ENCODE measurements around the gene KRTAP10-3.

Gene KRTAP10-3

DNA sequence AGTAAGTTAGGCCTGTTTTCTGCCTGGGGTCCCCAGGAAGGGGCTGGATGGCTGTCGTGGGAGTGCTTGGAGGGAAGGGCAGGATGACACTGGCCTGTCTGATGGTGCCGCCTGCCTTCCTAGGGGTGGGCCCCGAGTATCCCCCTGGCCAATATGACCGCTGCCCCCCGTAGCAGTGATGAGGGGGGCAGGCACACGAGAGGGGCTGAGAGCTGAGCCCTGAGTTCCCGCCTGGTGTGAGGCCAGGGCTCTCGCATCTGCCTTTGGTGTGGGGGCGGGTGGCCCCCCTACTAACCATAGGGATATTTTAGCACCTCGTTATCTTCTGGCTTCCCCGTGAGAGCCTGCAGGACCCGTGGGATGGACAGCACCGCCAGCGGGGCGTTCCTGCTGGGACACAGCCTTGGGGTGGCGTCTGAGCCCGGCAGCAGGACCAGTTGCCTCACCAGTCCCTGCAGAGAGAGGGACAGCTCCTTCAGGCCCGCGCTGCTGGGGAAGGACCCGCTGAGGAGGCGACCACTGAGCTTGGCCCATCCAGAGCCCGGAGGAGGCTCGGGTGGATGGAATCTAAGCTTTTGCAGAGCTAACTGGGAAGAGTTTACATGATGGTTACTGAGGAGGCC, 29.0 kb downstream of the KRTAP10-3 start:
- intact Hi-C loops (cut with DNase I; ENCODE audit: low total_unique reads) = no loop called here
- Histone ChIP-seq H3K36me3 (no peaks in the 10 kb centered on the region), H3K4me1 (no peaks in the 10 kb centered on the region), H3K27me3 (peaks cover 0 to 28% of the 10 kb centered on the region in 2 donors), H3K27ac (no peak overlapping the region), H3K4me3 (no peak overlapping the region), H3K9me3 (no peaks in the 10 kb centered on the region)
- peak; percentile 2 to 57 for DNase-seq
- TF ChIP-seq, protein P1, sequence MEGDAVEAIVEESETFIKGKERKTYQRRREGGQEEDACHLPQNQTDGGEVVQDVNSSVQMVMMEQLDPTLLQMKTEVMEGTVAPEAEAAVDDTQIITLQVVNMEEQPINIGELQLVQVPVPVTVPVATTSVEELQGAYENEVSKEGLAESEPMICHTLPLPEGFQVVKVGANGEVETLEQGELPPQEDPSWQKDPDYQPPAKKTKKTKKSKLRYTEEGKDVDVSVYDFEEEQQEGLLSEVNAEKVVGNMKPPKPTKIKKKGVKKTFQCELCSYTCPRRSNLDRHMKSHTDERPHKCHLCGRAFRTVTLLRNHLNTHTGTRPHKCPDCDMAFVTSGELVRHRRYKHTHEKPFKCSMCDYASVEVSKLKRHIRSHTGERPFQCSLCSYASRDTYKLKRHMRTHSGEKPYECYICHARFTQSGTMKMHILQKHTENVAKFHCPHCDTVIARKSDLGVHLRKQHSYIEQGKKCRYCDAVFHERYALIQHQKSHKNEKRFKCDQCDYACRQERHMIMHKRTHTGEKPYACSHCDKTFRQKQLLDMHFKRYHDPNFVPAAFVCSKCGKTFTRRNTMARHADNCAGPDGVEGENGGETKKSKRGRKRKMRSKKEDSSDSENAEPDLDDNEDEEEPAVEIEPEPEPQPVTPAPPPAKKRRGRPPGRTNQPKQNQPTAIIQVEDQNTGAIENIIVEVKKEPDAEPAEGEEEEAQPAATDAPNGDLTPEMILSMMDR (IDR thresholded peaks at IDR 0.05) = no peak

DNA sequence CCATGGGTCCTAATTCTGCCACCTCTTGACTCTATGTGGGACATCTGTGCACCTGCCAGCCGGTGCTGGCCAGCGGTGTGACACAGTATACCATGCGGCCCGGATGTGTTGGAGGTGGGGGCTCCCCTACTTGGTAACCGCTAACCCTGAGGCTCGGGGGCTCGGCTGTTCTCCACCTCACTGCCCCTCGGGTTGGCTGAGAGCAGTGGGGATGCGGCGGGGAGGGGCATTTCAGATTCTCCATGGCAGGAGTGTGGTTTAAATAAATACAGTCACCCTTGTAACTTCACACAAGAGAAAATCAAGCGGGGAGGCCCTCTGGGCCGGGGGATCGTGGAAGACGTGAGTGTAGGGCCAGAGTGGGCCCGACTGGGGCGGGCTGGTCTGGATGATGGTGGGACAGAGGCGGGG, 29.6 kb downstream of the KRTAP10-3 start:
- no peaks in the 10 kb centered on the region for H3K9me3 ChIP-seq
- H3K4me1 ChIP-seq = no peaks in the 10 kb centered on the region
- intact Hi-C loops (cut with DNase I; ENCODE audit: low total_unique reads) = no loop called here
- peak in 1 of 2 donors; percentile 11 for DNase-seq
- H3K27ac ChIP-seq = no peak overlapping the region
- TF ChIP-seq, protein P1 (IDR thresholded peaks at IDR 0.05) = no peak
- peaks cover 0 to 28% of the 10 kb centered on the region in 2 donors for H3K27me3 ChIP-seq
- H3K36me3 ChIP-seq = no peaks in the 10 kb centered on the region
- H3K4me3 ChIP-seq = no peak overlapping the region

DNA sequence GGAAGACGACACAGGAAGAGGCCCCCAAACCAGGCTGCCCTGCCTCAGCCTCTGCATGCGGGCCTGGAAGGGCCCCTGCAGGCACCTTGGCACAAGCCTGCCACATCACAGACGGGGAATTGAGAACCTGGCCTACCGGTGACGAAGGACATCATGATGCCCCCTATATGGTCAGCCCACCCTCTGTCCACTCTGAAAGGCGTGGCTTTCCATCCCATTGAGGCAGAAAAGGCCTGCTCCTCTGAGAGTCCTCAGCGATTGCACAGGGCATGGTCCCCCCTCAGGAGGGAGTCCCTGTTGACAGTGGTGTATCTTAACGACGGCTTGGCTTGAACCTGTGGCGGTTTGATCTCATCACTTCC, 30.0 kb downstream of the KRTAP10-3 start:
- peak; percentile 2 to 16 for DNase-seq
- Histone ChIP-seq H3K4me3 (no peak overlapping the region), H3K27ac (no peak overlapping the region), H3K27me3 (peaks cover 0 to 27% of the 10 kb centered on the region in 2 donors), H3K36me3 (no peaks in the 10 kb centered on the region), H3K9me3 (no peaks in the 10 kb centered on the region), H3K4me1 (no peaks in the 10 kb centered on the region)
- intact Hi-C loops (cut with DNase I; ENCODE audit: low total_unique reads) = no loop called here
- TF ChIP-seq, protein P1 (IDR thresholded peaks at IDR 0.05) = no peak

DNA sequence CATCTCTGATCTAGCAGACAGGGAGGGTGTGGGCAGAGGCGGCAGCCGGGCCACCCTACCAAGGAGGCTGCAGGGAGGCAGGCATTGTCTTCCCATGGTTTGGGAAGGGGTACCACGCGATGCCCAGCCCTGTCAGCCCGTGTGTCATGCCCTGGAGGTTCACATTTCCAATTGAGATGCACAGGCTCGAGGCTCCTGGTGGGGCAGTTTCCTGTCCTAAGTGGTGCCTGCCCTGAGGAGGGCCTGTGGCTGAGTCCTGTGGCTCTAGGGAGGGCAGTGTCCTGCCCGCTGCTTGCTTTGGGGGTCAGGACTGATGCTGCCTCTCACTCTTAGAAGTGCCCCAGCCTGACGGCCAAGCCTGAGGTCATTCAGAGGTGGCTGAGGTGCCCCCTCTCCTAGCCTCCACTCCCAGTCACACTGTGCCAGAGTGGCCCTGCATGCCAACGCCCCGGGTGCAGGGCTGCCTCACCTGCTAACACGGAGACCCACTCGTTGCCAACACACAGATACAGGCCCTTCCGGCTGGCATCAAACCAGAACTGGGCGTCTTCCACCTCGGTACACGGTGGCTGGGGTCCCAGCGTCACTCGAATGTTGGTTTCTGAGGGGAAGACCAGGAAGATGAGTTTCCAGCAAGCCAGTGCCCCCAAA, 30.5 kb downstream of the KRTAP10-3 start:
- Histone ChIP-seq H3K27me3 (peaks cover 0 to 22% of the 10 kb centered on the region in 2 donors), H3K36me3 (no peaks in the 10 kb centered on the region), H3K4me1 (no peaks in the 10 kb centered on the region), H3K4me3 (no peak overlapping the region), H3K27ac (no peak overlapping the region), H3K9me3 (no peaks in the 10 kb centered on the region)
- intact Hi-C loops (cut with DNase I; ENCODE audit: low total_unique reads) = no loop called here
- DNase-seq = peak; percentile 9 to 59
- TF ChIP-seq, protein P1 (IDR thresholded peaks at IDR 0.05) = no peak

DNA sequence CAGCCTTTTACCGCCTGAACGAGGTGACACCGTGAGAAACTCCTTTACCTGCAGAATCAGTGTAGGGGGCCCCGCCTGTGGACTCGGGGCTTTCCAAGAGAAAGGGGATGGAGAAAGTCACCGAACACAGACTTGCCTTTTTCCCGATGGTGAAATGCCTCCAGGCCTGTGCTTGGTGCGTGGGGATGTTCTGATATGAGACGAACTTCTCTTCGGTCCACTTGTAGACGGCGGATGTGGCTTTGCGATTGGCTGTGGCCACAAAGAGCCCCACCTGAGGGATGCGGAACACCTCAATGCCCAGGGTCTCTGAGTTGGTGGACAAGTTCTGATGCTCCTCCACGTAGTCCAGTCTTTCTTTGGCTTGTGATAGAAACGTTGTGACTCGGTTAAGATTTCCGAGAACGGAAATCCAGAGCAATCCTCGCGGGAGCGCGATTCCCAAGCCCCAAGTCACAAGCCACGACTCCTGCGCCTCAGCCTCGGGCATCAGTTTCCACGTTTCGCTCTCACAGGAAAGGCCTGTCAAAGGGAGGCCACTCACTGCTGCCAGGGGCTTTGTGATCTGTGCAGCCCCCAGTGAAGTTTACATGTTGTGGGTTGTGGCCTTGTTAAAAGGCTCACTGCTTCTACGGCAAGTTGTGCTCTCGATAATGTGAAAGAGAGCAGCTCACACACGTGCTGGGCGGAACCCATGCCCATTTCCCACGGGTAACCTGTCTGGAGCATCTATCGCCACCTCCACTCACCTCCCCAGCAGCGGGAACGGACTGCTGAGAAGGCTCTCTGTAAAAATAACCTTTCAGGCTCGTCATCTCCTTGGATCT, 31.2 kb downstream of the KRTAP10-3 start:
- H3K9me3 ChIP-seq = no peaks in the 10 kb centered on the region
- intact Hi-C loops (cut with DNase I; ENCODE audit: low total_unique reads) = no loop called here

More for the DNA sequence above, 31.2 kb downstream of the KRTAP10-3 start:
- H3K36me3 ChIP-seq = no peaks in the 10 kb centered on the region
- no peak overlapping the region for H3K27ac ChIP-seq
- no peaks in the 10 kb centered on the region for H3K4me1 ChIP-seq
- H3K4me3 ChIP-seq = no peak overlapping the region
- peaks cover 0 to 25% of the 10 kb centered on the region in 2 donors for H3K27me3 ChIP-seq
- TF ChIP-seq, protein P1 (IDR thresholded peaks at IDR 0.05) = no peak
- peak; percentile 9 to 33 for DNase-seq
